ENCODE measurements around the gene RHOXF2. TPM values are rescaled to one million over a fixed set of nuclear protein-coding genes. Genes with fewer than 3 reads are reported as not detected.

Gene RHOXF2
- polyA plus RNA-seq, 1 donor, result 0.09 TPM

DNA sequence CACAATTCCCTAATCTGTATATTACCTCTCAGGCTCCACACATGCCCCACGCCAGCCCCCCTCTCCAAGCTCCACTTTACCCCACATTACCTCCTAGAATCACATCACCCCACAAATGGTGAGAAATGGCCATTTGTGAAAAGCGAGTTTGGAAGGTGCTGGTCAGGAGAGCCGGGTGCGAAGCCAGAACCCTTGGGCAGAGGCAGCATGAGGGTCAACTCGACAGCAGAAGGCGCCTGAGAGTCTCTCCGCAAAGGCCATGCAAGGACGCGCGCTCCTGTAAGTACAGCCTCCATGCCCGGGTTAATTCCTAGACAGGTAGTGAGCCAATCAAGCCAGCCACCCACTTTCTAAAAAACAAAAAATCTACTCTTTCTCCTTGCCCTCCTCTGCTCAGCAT lies 42.4 kb downstream of the RHOXF2 start:
- no peak for DNase-seq (ENCODE audit: low read depth)

DNA sequence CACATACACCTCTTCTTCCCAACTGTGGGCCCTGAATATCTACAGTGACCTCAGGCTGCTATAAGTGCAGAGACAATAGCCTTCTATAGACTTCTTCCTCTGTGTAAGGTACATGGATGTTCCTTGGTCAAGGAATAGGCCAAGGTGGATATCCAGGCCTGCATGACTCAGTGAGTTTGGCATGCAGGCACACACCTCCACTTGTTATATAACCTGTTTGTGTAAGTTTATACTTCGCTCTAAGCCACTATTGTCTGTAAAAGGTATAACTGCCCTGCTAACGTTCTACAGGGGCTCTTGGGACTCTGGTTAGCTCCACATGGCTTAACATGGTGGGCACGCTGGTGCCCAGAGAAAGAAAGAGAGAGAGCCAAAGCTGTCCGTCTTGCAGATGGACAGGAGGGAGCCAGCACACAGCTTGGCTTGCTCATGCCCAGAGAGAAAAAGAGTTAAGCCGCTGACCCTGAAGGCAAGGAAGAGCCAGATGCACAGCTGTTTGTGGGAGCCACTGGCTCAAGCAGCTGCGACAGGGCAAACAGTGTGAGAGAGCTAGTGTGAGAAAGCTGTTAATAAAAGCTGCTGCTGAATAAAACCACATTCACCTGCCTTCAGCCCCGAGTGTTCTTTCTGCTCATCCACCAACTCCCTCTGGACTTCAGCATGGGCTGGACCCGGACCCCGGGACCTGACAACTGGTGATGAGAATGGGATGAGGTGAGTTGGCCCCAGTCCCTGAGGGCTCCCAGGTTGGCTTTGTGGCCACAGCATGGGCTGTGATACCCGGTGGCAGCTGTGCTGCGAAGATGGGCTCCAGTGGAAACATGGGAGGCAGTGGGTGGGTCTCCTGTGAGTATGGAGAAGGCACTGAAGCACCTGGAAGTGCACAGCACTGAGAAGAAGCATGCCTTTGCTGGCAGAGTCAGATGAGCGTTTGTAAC lies 47.7 kb downstream of the RHOXF2 start:
- DNase-seq (ENCODE audit: low read depth), result no peak

DNA sequence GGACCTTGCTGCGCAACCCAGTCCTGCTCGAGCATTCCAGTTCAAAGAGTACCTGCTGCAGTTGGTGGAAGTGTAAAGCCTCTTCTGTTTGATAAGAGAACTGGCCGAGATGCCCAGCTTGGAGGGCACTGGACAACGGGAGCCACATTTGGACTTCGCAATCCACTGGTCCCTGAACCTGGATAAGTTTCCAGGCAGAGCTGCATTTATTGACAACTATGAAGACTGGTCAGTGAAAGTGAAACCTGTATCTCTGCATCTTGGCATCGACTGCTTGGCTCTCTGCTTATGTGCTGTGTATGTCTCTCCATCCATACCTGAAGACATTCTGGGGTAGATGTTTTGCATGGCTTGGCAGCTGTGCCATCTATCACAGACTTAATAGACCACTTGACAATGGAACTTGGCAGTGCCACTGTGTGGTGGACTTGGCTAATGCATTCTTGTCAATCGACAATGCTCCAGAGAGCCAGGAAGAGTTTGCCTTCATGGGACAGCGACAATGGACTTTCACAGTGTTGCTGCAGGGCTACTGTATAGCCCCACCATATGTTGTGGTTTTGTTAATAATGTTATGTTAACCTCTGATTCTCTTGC lies 48.7 kb downstream of the RHOXF2 start:
- no peak for DNase-seq (ENCODE audit: low read depth)

DNA sequence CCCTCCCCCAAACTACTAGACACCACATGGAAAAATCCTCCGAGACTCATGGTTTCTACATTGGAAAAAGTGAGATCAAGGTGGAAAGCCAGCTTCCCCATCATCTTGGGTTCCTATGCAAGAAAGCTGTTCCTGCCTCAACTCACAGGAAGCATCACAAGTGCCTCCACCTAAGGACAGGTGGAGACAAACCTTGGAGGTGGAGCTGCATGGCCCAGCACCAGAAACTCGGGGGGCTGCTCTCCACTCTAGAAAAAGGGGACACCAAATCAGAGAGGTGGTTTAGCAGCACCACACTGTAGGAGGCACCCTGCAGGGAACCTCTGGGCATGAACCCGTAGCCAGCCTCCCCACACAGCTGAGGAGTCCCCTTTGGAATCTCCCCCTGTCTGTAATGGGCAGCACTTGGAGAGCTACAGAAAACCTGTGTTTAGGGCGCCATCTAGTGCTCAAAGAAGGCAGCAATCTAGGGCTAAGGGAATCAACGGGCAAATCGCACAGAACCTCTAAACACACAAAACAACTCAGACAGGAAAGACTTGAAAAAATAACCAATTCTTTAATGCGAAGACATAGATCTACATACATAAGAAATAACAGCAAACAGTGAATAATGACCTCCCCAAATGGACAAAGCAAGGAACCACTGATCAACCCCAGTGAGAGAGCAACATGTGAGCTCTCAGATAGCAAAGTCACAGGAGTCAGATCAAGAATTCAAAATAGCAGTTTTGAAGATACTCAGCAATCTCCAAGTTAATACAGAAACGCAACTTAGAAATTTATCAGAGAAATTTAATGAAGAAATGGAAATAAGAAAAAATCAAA lies 55.2 kb downstream of the RHOXF2 start:
- peak; percentile 14 for DNase-seq (ENCODE audit: low read depth)

Other genes with a start within 250 kb of the RHOXF2 start
- gene NKAP, start 214.9 kb upstream of the RHOXF2 start, polyA plus RNA-seq (ENCODE audit: insufficient read length), result 9.0 TPM
- gene RHOXF2B, start 80.9 kb upstream of the RHOXF2 start, polyA plus RNA-seq (ENCODE audit: insufficient read length), result not detected
- gene RHOXF1, start 42.7 kb upstream of the RHOXF2 start, polyA plus RNA-seq (ENCODE audit: insufficient read length), result not detected
- gene ZBTB33, start 92.2 kb downstream of the RHOXF2 start, polyA plus RNA-seq (ENCODE audit: insufficient read length), result 13.4 TPM
- 9.3 TPM for gene TMEM255A, start 152.8 kb downstream of the RHOXF2 start, polyA plus RNA-seq (ENCODE audit: insufficient read length)
- 325 TPM for gene ATP1B4, start 203.5 kb downstream of the RHOXF2 start, polyA plus RNA-seq (ENCODE audit: insufficient read length)